NCI-H1930 (cell line): ENCODE data around the gene DOC2A.
"Not testable (repeated sequence)": the region's sequence is repeated elsewhere in the genome, so short reads cannot be mapped to it uniquely, and the experiment has no call there.

Experiments
- DNase-seq, 2 experiments: peaks; one replicate each; lab custom pipeline; 2025; lab: John Stamatoyannopoulos, UW

The DOC2A gene

DNA sequence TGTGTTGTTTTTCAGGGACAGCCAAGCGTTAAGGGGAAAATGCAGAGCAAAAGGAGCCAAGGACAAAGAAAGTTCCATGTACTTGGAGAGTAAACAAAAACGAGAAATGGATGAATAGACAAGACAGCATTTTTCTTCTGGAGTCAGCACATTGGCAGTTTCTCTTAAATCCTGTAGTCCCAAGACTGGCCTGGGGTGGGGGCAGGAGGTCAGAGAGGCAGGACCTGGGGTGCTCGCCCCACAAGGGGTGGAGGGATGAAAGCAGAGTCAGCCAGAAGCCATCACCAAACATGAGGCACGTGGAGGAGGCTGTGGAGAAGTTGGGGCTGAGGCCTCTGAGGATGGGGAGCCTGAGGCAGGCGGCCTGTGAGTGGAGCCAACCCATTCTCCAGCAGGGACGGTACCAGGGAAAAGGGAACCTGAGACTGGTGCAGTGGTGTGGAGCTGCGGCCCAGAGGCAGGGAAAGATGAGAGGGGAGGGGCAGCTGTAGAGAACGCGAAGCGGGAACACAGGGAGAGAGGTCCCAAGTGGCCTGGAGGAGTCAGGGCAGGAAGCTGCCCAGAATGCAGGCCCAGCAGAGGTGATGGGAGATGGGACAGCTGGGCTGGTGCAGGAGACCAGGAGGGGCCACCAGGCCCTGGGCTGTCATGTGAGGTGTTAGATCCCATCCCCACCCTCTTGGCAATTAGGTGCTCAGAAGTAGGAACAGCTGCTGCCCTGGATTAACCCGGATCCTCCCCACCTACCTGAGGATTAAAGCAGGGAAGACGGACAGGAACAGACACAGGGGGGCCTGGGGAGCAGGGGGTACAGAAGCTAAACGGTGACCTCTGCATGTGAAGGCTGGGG lies 17.0 kb upstream of the DOC2A start:
- no peak for DNase-seq

DNA sequence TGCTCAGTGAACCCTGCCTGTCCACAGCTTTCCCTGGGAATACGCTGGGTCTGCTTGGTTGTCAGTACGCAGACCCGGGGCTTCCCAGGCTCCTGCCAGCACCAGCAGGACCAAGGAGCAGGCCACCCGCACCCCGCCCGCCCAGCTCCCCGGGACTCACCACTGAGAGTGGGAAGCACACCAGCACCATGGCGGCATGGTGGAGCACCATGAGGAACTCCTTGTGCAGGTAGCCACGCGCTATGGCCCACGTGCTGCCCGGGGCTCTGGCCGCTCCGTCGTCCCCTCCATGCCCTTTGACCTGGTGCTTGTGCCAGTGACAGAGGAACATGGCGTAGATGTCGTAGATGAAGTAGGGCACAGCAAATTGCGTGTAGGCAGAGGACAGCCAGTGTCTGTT lies 15.6 kb upstream of the DOC2A start:
- no peak for DNase-seq

DNA sequence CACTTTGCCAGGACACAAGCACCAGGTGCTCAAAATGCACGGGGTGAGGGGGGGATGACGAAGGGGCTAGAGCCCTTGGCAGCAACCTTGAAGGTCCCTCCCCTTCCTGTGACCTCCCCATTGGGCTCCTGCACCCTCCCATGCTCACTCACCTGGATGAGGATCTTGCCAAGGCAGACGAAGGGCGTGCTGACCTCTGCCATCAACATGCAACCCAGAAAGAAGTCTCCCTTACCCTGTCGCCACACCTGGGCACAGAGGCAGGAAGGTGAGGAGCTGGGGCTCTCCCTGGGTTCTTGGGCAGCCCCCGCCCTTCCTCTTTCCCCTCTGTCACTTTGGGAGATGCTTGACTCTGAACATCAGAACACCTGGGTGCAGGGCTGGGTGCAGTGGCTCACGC lies 14.7 kb upstream of the DOC2A start:
- DNase-seq: no peak

DNA sequence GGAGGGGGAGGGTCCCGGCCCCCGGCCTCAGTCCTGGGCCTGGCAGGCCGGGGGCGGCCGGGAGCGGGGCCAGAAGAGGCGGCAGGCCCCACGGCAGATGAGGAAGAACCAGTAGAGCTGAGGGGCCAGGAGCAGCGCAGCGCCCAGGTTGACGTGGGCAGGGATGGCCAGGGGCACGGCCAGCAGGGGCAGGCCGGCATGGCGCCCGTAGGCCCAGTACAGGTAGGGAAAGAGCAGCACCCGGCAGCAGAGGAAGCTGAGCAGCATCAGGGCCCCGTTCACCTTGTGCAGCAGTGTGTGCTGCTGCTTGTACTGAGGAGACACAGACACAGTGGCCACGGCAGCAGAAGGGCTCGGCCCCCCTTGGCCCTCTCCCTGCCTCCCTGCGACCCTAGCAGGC lies 14.3 kb upstream of the DOC2A start:
- no peak for DNase-seq

DNA sequence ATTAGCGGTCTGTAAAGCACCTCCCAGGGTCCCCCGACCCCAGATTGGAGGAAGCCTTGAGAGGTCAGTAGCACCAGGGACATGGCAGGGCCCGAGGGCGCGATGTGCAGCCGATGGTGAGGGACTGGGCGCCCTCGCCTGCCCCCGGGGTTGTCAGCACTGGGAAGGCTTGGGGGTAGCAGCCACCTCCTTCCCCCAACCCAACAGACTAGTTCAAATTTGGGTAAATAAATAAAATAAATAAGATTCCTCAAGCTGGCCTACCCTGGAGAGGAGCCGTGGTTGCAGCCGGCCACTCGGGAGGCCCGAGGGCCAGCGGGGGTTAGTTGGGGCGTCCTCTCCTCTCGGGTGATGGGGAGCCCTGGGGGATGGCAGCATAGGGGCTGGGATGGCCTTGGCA lies 13.6 kb upstream of the DOC2A start:
- DNase-seq: no peak

DNA sequence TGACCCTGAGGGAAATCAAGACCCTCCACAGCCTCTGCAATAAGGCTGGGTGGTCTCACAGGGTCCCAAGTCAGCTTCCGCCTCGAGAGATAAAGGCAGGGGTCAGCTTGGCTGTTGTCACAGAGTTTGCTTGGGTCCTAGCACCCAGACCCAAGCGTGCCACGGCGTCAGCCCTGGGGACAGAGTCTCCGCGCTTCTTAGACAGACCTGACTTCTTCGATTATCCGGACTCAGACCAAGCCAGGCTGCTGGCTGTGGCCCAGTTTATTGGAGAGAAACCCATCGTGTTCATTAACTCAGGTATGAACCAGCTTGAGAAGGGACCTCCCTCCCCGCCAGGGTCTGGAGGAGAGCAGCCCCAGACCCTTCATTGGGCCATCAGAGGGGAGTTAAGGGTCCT lies 12.8 kb upstream of the DOC2A start:
- no peak for DNase-seq

DNA sequence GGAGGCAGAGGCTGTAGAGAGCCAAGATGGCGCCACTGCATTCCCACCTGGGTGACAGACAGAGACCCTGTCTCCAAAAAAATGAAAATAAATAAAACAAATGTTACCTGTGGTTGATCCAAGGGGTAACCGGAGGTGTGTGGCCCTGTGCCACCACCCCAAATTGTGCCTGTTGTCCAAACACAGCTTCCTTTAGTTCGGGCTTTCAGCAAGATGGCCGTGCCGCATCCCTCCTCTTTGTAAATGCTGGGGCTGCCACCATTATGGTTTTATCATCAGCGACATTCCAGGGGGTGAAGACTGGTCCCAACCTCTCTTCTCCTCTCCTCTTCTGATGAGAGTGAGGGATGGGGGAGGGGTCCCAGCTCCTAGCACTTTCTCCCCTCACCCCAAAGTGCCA lies 12.1 kb upstream of the DOC2A start, which contains the start of gene C16orf92:
C16orf92 (plus strand) TSS at position 312 of the 400 bp plus-strand sequence. CDS start 143 bp downstream, outside the sequence.
- DNase-seq: no peak

DNA sequence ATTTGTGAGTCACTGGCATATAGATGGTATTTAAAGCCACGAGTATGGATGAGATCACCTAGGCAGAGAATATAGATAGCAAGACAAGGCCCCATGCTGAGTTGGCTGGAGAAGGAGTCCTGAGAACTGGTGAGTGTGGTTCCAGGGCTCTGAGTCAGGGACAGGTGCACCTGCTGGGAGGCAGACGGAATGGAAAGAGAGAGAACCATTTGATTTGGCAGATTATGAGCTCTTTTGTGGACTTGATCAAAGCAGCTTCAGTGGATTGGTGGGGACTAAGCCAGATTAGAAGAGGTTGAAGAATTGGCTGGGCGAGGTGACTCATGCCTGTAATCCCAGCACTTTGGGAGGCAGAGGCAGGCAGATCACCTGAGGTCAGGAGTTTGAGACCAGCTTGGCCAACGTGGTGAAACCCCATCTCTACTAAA lies 7.9 kb upstream of the DOC2A start:
- DNase-seq: no peak

DNA sequence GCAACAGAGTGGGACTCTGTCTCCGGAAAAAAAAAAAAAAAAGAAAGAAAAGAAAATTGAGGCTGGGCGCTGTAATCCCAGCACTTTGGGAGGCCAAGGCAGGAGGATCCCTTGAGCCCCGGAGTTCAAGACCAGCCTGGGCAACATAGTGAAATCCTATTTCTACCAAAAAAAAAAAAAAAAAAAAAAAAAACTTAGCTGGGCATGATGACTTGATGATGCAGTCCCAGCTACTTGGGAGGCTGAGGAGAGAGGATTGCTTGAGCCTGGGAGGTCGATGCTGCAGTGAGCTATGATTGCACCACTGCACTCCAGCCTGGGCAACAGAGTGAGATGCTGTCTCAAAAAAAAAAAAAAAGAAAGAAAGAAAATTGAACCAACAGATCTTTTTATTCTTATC lies 7.1 kb upstream of the DOC2A start:
- DNase-seq: not testable (repeated sequence)

DNA sequence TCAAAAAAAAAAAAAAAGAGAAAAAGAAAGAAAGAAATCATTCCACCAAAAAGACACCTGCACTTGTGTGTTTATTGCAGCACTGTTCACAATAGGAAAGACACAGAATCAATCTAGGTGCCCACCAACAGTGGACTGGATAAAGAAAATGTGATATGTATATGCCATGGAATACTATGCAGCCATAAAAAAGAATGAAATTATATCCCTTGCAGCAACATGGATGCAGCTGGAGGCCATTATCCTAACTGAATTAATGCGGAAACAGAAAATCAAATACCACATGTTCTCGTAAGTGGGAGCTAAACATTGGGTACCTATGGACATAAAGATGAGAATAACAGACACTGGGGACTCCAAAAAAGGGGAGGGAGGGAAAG lies 6.4 kb upstream of the DOC2A start:
- DNase-seq: no peak

DNA sequence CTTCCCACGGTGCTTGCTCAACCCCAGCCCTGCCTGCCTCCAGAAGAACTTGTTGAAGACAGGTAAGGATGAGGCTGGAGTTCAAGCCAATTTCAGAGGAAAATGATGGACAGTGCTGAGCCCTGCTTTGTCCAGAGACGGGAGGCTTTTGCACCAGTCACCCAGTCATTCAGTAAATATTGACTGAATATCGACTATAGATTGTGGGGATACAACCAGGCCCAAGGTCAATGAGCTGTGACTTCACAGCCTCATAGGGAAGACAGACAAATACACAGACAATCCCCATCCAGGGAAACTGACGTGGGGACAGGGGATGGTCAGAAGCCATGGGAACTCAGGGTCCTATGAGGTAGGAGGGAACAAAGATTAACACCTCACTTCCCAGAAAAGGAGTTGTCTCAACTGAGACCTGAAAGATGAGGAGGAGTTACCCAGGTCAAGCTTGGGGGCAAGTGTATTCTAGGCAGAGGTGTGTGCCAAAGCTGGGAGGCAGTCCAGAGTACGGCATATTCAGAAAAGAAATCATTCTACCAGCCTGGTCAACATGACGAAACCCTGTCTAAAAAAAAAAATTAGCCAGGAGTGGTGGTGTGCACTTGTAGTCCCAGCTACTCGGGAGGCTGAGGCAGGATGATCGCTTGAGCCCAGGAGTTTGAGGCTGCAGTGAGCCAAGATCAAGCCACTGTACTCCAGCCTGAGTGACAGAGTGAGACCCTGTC lies 5.9 kb upstream of the DOC2A start:
- no peak for DNase-seq

DNA sequence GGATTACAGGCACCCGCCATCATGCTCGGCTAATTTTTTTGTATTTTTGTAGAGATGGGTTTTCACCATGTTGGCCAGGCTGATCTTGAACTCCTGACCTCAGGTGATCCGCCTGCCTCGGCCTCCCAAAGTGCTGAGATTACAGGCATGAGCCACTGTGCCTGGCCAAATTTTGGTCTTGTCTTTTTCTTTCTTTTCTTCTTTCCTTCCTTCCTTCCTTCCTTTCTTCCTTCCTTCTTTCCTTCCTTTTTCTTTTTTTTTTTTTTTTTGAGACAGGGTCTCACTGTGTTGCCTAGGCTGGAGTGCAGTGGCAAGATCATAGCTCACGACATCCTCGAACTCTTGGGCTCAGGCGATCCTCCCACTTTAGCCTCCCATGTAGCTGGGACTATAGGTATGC lies 4.6 kb upstream of the DOC2A start:
- DNase-seq: not testable (repeated sequence)

DNA sequence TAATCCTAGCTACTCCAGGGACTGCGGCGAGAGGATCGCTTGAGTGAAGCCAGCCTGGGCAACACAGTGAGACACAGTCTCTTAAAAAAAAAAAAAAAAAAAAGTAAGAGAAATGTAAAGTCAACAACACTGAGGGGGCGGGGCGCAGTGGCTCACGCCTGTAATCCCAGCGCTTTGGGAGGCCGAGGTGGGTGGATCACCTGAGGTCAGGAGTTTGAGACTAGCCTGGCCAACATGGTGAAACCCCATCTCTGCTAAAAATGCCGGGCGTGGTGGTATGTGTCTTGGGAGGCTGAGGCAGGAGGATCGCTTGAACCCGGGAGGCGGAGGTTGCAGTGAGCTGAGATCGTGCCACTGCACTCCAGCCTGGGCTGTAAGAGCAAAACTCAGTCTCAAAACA lies 1.8 kb upstream of the DOC2A start:
- not testable (repeated sequence) for DNase-seq

DNA sequence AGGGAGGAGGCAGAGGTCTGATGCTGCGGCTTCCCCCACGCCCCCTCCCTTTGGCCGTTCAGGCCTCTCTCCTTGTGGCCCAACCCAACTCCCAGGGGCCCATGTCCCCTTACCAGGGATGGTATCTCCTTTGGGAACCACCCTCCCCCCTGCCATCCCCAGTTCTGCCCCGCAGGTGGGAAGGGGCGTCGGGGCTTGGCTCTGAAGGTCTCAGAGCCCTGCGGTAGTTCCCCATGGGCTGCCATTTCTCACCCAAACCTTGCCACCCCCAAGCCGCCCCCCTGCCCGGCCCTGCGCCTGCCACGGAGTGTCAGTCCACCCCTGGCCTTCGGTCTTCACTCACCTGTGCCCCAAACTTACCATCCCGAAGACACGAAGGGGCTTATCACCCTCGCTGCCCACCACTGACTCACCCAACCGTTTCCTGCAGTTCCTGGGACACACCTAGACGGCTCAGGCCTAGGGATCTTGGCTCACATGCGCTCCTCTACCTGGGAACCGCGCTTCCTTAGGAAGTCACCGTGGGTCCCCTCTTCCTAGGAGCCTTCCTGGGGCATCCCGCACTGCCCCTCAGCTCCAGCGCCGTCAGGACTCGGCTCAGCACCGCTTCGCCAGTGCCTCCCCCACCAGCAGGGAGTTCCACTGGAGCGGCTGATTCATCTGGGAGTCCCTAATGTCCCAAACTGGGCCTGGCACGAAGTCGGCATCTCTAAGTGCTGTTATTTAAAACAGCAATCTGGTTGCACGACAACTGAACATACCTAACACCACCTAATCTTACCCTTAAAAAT lies 1.1 kb upstream of the DOC2A start:
- no peak for DNase-seq

DNA sequence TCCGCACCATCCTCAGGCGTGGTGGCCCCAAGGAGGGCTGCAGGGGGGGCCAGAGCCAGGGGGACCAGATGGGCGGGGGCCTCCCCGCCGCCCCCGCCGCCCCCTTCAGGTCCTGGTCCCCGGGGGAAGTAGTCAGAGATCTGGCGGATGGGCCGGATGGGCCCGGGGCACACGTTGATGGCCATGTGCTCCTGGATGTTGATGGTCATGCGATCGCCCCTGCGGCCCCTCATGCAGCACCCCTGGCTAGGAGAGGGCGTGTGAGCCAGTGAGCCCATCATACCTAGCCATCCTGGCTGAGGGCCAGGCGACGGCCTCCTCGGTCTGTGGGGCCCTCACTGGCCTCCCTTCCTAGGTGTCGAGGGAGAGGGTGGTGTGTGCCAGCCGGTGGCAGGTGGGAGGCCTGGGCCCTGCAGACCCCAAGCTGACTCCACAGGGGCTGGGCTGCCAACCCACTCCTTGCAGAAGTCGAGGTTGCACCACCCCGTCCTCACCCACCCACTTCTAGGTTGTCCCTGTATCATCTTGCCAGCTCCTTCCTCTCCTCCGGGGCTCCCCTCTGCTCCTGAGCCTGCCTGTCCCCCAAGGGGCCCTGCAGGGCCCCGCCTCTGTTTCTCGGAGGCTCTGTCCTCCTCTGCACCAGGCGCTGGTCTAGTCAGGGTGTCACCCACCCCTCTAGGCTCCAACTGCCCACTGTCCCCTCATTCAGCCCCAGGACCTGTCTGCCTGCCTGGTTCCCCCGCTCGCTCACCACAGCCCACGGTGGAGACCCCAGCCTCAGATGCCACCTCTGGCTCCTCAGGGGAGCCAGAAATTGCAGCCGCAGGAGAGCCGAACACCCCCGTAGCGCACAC lies 610 bp downstream of the DOC2A start:
- DNase-seq: no peak

DNA sequence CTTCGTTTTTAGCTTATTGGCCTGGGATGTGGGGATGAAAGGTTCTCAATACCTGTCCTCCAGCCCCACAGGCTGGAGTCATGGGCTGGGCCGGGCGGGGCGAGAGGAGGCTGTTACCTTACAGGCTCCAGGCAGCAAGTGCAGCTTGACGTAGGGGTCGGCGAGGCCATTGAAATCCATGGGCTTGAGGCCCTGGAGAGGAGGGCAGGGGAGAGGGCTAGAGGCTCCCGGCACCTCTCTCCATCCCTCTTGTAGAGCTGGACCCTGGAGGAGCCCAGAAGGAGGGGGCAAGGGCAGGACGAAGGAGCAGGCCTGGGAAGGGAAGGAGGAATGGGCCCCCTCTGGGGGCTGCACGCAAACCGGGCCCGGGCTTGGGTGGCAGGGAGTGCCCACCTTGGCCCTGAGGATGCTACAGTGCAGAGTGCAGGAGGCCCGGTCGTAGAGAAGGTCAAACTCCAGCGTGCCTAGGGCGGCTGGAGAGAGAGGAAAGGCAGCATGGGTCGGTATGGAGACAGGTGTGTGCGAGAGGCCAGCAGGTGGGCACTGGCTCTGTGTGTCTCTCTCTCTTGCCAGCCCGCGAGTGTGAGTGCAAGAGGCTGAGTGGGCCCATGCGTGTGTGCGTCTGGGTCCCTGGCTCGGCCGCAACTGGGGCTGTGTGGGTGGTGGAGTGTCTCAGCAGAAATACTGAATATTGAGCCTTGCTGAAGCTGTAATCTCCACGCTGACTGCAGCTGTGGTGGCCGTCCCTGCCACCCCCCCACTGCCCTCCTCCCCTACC lies 1.6 kb downstream of the DOC2A start:
- DNase-seq: no peak

DNA sequence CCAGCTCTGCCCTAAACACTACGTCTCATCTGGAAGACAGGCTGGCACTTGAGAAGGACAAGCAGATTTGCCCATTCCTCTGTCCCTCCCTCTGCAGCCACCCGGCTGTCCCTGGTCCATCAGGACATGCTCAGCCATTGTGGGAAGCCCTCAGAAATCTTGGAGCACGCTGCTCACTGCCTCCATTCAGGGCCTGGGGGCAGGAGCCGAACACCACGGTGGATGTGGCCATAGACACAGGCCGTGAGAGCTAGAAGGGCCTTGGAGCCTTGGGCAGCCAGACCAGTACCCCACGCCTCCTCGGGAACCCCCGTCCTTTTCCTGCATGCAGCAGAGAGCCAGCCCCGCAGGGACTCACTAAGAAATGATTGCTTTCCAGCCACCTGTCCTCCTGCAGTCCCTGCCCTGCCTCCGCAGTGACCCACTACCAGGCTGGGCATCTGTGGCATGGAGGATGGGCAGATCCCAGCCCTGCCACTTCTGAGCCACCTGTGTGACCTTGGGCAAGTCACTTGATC lies 3.4 kb downstream of the DOC2A start:
- no peak for DNase-seq

DNA sequence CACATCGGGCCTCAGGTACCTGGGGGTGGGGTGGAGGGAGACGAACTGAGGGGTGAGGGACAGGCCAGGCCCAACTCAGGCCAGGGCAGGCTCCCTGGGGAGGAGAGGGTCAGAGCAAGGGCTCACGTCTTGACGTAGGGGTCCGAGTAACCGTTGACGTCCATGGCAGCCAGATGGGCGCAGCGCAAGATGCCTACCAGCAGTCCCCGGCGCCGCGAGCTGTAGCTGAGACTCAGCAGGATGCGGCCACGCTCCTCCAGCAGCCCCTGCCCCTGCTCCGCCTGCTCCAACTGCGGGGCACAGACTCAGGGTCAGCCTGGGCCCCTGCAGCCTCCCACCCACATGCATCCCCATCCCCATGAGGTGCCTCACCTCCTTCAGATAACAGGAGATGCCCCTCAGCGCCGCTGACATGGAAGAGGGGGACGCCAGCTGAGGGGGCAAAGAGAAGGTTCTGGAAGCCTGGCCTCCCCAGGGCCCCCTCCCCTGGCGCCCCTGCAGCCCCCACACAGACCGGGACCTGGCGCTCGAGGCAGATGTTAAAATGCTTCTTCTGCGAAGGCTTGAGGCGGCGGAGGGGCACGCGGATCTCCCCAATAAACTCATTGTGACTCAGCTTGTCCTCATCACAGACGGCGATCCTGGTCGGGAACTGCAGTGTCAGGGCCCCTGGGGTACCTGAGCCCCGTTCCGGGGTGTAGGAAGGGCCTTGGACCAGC lies 4.0 kb downstream of the DOC2A start:
- DNase-seq: no peak

DNA sequence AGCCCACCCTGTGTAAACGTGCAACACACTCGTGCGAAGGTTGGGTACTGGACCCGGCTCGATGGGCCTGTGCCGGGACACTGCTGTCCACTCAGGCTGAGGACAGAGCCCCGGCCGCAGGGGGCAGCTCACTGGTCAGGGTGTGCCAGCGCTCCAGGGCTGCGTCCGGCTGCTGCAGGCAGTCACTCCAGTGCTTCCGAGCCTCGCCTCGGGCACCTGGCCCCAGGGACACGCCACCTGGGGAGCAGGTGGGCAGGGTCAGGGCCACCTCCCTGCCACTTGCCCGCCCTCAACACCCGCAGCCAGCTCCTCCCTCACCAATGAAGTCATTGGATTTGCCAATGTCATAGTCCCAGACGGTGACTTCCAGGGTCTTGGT lies 4.7 kb downstream of the DOC2A start:
- no peak for DNase-seq
